T-helper 2 cell treated with Interferon-gamma antibody and Interleukin-4, amounts not matched to agents 100 ng/mL and 5 ng/mL, for 36 hours (primary cell): ENCODE data around the gene H1-8. TPM values are rescaled to one million over a fixed set of nuclear protein-coding genes. Genes with fewer than 3 reads are reported as not detected.

ENCODE experiments used
- intact Hi-C: fragments of 100-400 bp; cut with micrococcal nuclease; formaldehyde crosslinking; loops from one replicate; pipeline ENCODE4 v1.15.1; 2023
- total RNA-seq: library from RNA; stranded (reverse); gene quantifications from 2 replicates; pipeline ENCODE4 v1.2.3, GENCODE V29; 2022

The H1-8 gene
- total RNA-seq, 1 donor from 2014 or later = not detected

- intact Hi-C loops = no loop called here
Measured at GRCh38 chr3:129592381-129593131, 49.6 kb downstream of the H1-8 start.

GRCh38 chr3:129593230-129593594 lies 50.2 kb downstream of the H1-8 start:
- intact Hi-C loops = no loop called here

GRCh38 chr3:129593595-129594339 lies 50.8 kb downstream of the H1-8 start:
- intact Hi-C loops = no loop called here

GRCh38 chr3:129594409-129594808 lies 51.4 kb downstream of the H1-8 start:
- intact Hi-C loops = no loop called here

GRCh38 chr3:129594907-129595390 lies 52.0 kb downstream of the H1-8 start:
- intact Hi-C loops = no loop called here

- intact Hi-C loops = no loop called here
Measured at GRCh38 chr3:129595544-129596193, 52.7 kb downstream of the H1-8 start.

- intact Hi-C loops = no loop called here
Measured at GRCh38 chr3:129596194-129597086, 53.5 kb downstream of the H1-8 start.

GRCh38 chr3:129597087-129597999 lies 54.4 kb downstream of the H1-8 start:
- intact Hi-C loops = no loop called here

- intact Hi-C loops = no loop called here
Measured at GRCh38 chr3:129598000-129598381, 55.0 kb downstream of the H1-8 start.

- intact Hi-C loops = no loop called here
Measured at GRCh38 chr3:129598484-129598883, 55.5 kb downstream of the H1-8 start.

- intact Hi-C loops = no loop called here
Measured at GRCh38 chr3:129599073-129599472, 56.1 kb downstream of the H1-8 start.

- intact Hi-C loops = loop anchor here (10.0 kb wide), 1 partner anchor 105 kb away; no protein-coding TSS in a partner anchor
Measured at GRCh38 chr3:129599607-129600006, 56.6 kb downstream of the H1-8 start.

- intact Hi-C loops = loop anchor here (10.0 kb wide), 1 partner anchor 106 kb away; no protein-coding TSS in a partner anchor
Measured at GRCh38 chr3:129600348-129600747, 57.4 kb downstream of the H1-8 start.

Other genes starting within 250 kb of the H1-8 start
- gene EFCAB12, start 114.5 kb upstream of the H1-8 start, total RNA-seq = 0.39 and 0.43 TPM in 2 replicates
- 44.4 and 49.0 TPM in 2 replicates for gene MBD4, start 103.2 kb upstream of the H1-8 start, total RNA-seq
- 20.4 and 22.5 TPM in 2 replicates for gene IFT122, start 103.0 kb upstream of the H1-8 start, total RNA-seq
- not detected in 2 replicates for gene RHO, start 14.5 kb upstream of the H1-8 start, total RNA-seq
- gene PLXND1, start 63.5 kb downstream of the H1-8 start, total RNA-seq = 0.89 and 1.6 TPM in 2 replicates